ENCODE results near the gene GPX4.

The GPX4 gene

DNA sequence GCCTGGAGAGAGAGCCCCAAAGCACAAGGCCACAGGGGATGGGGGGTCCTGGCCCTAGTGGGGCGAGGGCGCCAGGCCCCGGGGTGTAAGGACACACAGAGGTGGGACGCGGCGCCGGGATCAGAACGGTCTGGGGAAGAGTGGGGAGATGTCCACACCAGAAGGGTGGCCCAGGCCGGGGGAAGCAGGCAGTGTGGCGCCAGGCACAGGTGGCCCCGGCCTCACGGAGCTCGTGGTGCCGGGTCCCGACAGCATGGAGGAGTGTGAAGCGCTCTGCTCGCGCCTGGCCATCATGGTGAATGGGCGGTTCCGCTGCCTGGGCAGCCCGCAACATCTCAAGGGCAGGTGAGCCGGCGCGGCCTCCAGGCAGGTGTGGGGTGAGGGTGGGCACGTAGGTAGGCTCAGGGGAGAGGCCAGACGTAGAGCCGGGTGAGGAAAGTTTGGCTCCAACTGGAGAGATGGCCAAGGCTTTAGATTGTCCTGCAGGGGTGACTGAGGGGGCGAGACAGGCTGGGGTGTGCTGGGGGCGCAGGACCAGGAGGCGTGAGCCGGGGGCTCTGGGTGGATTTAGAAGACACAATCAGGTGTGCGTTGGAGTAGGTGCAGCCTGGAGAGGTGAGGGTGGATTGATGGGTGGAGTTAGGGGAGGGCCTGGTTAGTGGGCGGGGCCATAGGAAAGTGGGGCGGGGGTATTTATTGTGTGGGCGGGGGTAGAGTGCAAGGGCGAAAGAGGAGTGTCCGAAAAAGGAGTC, 39.7 kb upstream of the GPX4 start:
- in situ Hi-C loops (cut with HindIII; ENCODE audit: low pct_unique_long_range_greater_than_20kb, low sequenced_read_pairs), result no loop called here
- peak in 1 of 2 experiments; percentile 70 for DNase-seq (ENCODE audit: low read depth in 1 of 2, low spot score in 1 of 2)
- TF ChIP-seq JUND (IDR thresholded peaks at IDR 0.05; ENCODE audit: low read depth), result no peak

GRCh38 chr19:1064661-1065605, 38.9 kb upstream of the GPX4 start:
- no peak for TF ChIP-seq JUND (IDR thresholded peaks at IDR 0.05; ENCODE audit: low read depth)
- DNase-seq (ENCODE audit: low read depth in 1 of 2, low spot score in 1 of 2), result peak; percentile 75 to 85
- in situ Hi-C loops (cut with HindIII; ENCODE audit: low pct_unique_long_range_greater_than_20kb, low sequenced_read_pairs), result no loop called here

GRCh38 chr19:1065606-1066109, 38.1 kb upstream of the GPX4 start:
- no peak for TF ChIP-seq JUND (IDR thresholded peaks at IDR 0.05; ENCODE audit: low read depth)
- DNase-seq (ENCODE audit: low read depth in 1 of 2, low spot score in 1 of 2), result peak; percentile 77 to 78
- in situ Hi-C loops (cut with HindIII; ENCODE audit: low pct_unique_long_range_greater_than_20kb, low sequenced_read_pairs), result no loop called here

DNA sequence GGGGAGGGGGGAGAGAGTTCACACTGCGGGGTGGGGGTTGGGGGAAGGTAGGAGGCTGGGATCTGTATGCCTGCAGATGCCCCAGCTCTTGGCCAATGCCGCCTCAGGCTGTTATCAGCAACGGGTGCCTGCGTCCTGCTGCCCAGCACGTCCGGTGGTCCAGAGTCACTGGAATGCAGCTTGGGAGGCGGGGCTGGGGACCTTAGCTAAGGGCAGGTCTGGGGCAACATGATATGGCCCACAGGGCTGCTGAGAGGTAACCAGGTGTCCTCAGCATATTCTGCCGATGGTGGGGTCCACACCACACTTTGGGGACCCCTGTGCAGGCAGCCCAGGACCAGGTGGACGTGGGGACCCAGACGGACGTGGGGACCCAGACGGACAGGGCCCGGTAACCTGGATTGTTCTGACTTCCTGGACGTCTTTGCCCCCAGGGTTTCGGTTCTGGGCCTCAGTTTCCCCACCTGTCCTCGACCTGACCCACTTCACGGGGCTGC, 37.5 kb upstream of the GPX4 start:
- no peak for DNase-seq (ENCODE audit: low read depth in 1 of 2, low spot score in 1 of 2)
- TF ChIP-seq JUND (IDR thresholded peaks at IDR 0.05; ENCODE audit: low read depth), result no peak
- in situ Hi-C loops (cut with HindIII; ENCODE audit: low pct_unique_long_range_greater_than_20kb, low sequenced_read_pairs), result no loop called here

DNA sequence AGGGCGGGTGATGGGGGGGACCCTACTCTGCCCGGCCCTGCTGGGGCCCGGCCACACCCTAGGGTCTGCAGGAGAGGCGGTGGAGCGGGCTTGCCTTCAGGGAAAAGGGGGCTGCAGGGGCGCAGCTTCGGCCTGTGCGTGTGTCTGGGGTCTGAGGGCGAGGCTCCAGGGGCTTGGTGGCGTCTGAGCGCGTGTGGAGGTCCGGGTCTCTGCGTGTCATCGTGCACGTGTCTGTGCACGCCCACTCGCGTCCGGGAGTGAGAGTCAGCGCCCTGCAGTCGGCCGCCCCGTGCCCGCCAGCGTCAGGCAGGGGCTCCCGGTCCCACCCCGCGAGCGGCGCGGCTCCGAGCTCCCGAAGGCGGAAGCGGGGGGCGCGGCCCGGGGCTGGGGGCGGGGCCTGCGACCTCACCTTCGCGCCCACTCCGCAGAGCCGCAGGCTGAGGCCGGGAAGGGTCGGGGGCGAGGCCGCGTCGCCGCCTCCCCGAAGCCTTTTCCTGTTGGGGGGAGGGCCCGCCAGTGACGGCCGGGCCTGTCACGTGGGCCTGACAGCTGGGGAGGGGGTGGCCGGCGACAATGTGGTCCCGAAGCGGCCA, 37.0 kb upstream of the GPX4 start, which contains the start of gene ARHGAP45:
Gene ARHGAP45, plus strand, starts transcription at position 420 of the 593 bp plus-strand sequence. CDS start 239 bp downstream, outside the sequence.
- no peak for DNase-seq (ENCODE audit: low read depth in 1 of 2, low spot score in 1 of 2)
- TF ChIP-seq JUND (IDR thresholded peaks at IDR 0.05; ENCODE audit: low read depth), result no peak

DNA sequence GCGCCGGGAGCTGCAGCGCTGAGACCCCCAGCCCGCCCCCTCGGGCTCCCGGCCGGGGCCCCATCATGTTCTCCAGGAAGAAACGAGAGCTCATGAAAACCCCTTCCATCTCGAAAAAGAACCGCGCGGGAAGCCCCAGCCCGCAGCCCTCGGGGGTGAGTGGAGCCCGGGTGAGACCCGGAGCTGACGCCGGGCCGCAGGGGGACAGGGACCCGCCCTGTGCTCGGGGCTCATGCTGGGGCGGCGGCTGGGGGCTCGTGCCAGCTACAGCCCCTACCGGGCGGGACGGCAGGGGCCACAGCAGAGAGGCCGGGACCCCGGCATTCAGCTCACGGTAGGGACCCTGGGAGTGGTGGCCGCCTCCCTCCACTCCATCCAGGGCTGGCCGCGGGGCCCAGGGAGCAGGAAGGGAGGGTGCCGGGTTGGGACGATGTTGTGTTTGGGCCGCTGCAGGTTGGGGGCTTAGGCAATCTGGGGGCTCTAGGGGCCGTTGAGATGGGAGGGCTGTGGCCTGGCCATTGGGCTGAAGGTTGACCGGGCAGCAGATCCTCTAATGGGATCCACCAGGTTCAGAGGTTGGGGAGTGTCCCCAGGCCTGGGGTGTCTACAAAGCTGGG, 36.3 kb upstream of the GPX4 start:
- in situ Hi-C loops (cut with HindIII; ENCODE audit: low pct_unique_long_range_greater_than_20kb, low sequenced_read_pairs), result no loop called here
- TF ChIP-seq JUND (IDR thresholded peaks at IDR 0.05; ENCODE audit: low read depth), result no peak
- DNase-seq (ENCODE audit: low read depth in 1 of 2, low spot score in 1 of 2), result no peak

More for the DNA sequence above, 37.0 kb upstream of the GPX4 start, which contains the start of gene ARHGAP45:
- in situ Hi-C loops (cut with HindIII; ENCODE audit: low pct_unique_long_range_greater_than_20kb, low sequenced_read_pairs), result no loop called here

GRCh38 chr19:1068009-1069001, 35.5 kb upstream of the GPX4 start:
- in situ Hi-C loops (cut with HindIII; ENCODE audit: low pct_unique_long_range_greater_than_20kb, low sequenced_read_pairs), result no loop called here
- TF ChIP-seq JUND (IDR thresholded peaks at IDR 0.05; ENCODE audit: low read depth), result no peak
- no peak for DNase-seq (ENCODE audit: low read depth in 1 of 2, low spot score in 1 of 2)

GRCh38 chr19:1069009-1069779, 34.6 kb upstream of the GPX4 start:
- TF ChIP-seq JUND (IDR thresholded peaks at IDR 0.05; ENCODE audit: low read depth), result no peak
- in situ Hi-C loops (cut with HindIII; ENCODE audit: low pct_unique_long_range_greater_than_20kb, low sequenced_read_pairs), result no loop called here
- no peak for DNase-seq (ENCODE audit: low read depth in 1 of 2, low spot score in 1 of 2)

DNA sequence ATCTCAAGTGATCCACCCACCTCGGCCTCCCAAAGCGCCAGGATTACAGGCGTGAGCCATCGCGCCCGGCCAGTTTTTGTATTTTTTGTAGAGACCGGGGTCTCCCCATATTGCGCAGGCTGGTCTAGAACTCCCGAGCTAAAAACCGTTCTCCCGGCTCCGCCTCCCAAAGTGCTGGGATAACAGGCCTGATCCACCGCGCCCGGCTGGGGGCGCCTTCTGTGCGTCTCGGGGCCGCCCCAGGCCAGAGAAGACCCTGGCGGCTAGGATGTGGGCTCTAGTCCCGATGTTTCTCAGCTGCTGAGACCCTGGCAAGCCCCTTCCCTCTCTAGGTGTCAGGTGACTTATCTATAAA, 33.2 kb upstream of the GPX4 start:
- TF ChIP-seq JUND (IDR thresholded peaks at IDR 0.05; ENCODE audit: low read depth), result no peak
- no peak for DNase-seq (ENCODE audit: low read depth in 1 of 2, low spot score in 1 of 2)
- in situ Hi-C loops (cut with HindIII; ENCODE audit: low pct_unique_long_range_greater_than_20kb, low sequenced_read_pairs), result no loop called here
